ENCODE measurements around the gene LRRIQ1. TPM values are rescaled to one million over a fixed set of nuclear protein-coding genes. Genes with fewer than 3 reads are reported as not detected.
"Not testable (repeated sequence)": the region's sequence is repeated elsewhere in the genome, so short reads cannot be mapped to it uniquely, and the experiment has no call there.

Gene LRRIQ1
- total RNA-seq, 4 donors from 2014 or later: not detected

- H3K4me3 ChIP-seq: no peak overlapping the region
- H3K9me3 ChIP-seq: no peaks in the 10 kb centered on the region
- intact Hi-C loops (cut with DNase I; ENCODE audit: low total_unique reads) (no loop called here), in situ Hi-C loops (cut with MboI; ENCODE audit: low sequenced_read_pairs in 4 of 4) (no loop called here)
- no peak for TF ChIP-seq POLR2A (IDR thresholded peaks at IDR 0.05)
- no peak for TF ChIP-seq CTCF (IDR thresholded peaks at IDR 0.05 in 4 of 5, conservative IDR thresholded peaks at IDR 0.05 in 1 of 5)
- H3K36me3 ChIP-seq: no peaks in the 10 kb centered on the region
- no peaks in the 10 kb centered on the region for H3K27me3 ChIP-seq
- no peaks in the 10 kb centered on the region for H3K4me1 ChIP-seq
- H3K27ac ChIP-seq: no peak overlapping the region
- ATAC-seq (no peak), DNase-seq (no peak)
These were observed 147.7 kb downstream of the LRRIQ1 start for GRCh38 chr12:85183855-85184254.

GRCh38 chr12:85186236-85186635 is 150.1 kb downstream of the LRRIQ1 start:
- intact Hi-C loops (cut with DNase I; ENCODE audit: low total_unique reads) (no loop called here), in situ Hi-C loops (cut with MboI; ENCODE audit: low sequenced_read_pairs in 4 of 4) (no loop called here)
- H3K4me3 ChIP-seq: no peak overlapping the region
- H3K4me1 ChIP-seq: no peaks in the 10 kb centered on the region
- TF ChIP-seq CTCF (IDR thresholded peaks at IDR 0.05 in 4 of 5, conservative IDR thresholded peaks at IDR 0.05 in 1 of 5): no peak
- TF ChIP-seq POLR2A (IDR thresholded peaks at IDR 0.05): no peak
- H3K36me3 ChIP-seq: no peaks in the 10 kb centered on the region
- ATAC-seq: no peak
- H3K9me3 ChIP-seq: no peaks in the 10 kb centered on the region
- no peak overlapping the region for H3K27ac ChIP-seq
- H3K27me3 ChIP-seq: no peaks in the 10 kb centered on the region
- no peak for DNase-seq

- H3K36me3 ChIP-seq: no peaks in the 10 kb centered on the region
- no peak overlapping the region for H3K27ac ChIP-seq
- no peaks in the 10 kb centered on the region for H3K9me3 ChIP-seq
- ATAC-seq: no peak
- H3K4me1 ChIP-seq: no peaks in the 10 kb centered on the region
- H3K4me3 ChIP-seq: no peak overlapping the region
- no peak for TF ChIP-seq CTCF (IDR thresholded peaks at IDR 0.05 in 4 of 5, conservative IDR thresholded peaks at IDR 0.05 in 1 of 5)
- no peak for TF ChIP-seq POLR2A (IDR thresholded peaks at IDR 0.05)
- in situ Hi-C loops (cut with MboI; ENCODE audit: low sequenced_read_pairs in 4 of 4): no loop called here
- no peak for DNase-seq
- H3K27me3 ChIP-seq: no peaks in the 10 kb centered on the region
- intact Hi-C loops (cut with DNase I; ENCODE audit: low total_unique reads): no loop called here
These were observed 152.5 kb downstream of the LRRIQ1 start for GRCh38 chr12:85188619-85189018.

GRCh38 chr12:85190728-85191127 is 154.6 kb downstream of the LRRIQ1 start:
- TF ChIP-seq POLR2A (IDR thresholded peaks at IDR 0.05): no peak
- TF ChIP-seq CTCF (IDR thresholded peaks at IDR 0.05 in 4 of 5, conservative IDR thresholded peaks at IDR 0.05 in 1 of 5): no peak
- ATAC-seq: no peak
- in situ Hi-C loops (cut with MboI; ENCODE audit: low sequenced_read_pairs in 4 of 4) (no loop called here), intact Hi-C loops (cut with DNase I; ENCODE audit: low total_unique reads) (no loop called here)
- no peaks in the 10 kb centered on the region for H3K36me3 ChIP-seq
- H3K27me3 ChIP-seq: no peaks in the 10 kb centered on the region
- no peaks in the 10 kb centered on the region for H3K4me1 ChIP-seq
- no peak overlapping the region for H3K4me3 ChIP-seq
- no peaks in the 10 kb centered on the region for H3K9me3 ChIP-seq
- no peak overlapping the region for H3K27ac ChIP-seq
- no peak for DNase-seq

- H3K4me1 ChIP-seq; ATAC-seq; H3K9me3 ChIP-seq; H3K27me3 ChIP-seq; intact Hi-C loops (cut with DNase I; ENCODE audit: low total_unique reads); H3K36me3 ChIP-seq; H3K27ac ChIP-seq; in situ Hi-C loops (cut with MboI; ENCODE audit: low sequenced_read_pairs in 4 of 4); H3K4me3 ChIP-seq; DNase-seq: not testable (repeated sequence)
These were observed 167.7 kb downstream of the LRRIQ1 start for GRCh38 chr12:85203809-85204208.
